NCI-H345 treated with DMSO at 0.1 percent for 48 hours (cell line): Measurements from ENCODE around the gene CHMP2A.
"Not testable (repeated sequence)": the region's sequence is repeated elsewhere in the genome, so short reads cannot be mapped to it uniquely, and the experiment has no call there.

ENCODE experiments used
- DNase-seq: peaks from one replicate; lab custom pipeline; 2025; ENCODE audit not compliant: unreplicated experiment; lab: John Stamatoyannopoulos, UW

The CHMP2A gene

GRCh38 chr19:58542641-58543372 lies 12.1 kb downstream of the CHMP2A start:
- DNase-seq = not testable (repeated sequence)

DNA sequence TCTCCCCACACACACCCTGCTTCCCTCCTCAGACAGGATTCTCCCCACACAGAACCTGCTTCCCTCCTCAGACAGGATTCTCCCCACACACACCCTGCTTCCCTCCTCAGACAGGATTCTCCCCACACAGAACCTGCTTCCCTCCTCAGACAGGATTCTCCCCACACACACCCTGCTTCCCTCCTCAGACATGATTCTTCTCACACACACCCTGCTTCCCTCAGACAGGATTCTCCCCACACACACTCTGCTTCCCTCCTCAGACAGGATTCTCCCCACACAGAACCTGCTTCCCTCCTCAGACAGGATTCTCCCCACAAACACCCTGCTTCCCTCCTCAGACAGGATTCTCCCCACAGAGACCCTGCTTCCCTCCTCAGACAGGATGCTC lies 15.7 kb downstream of the CHMP2A start:
- not testable (repeated sequence) for DNase-seq

DNA sequence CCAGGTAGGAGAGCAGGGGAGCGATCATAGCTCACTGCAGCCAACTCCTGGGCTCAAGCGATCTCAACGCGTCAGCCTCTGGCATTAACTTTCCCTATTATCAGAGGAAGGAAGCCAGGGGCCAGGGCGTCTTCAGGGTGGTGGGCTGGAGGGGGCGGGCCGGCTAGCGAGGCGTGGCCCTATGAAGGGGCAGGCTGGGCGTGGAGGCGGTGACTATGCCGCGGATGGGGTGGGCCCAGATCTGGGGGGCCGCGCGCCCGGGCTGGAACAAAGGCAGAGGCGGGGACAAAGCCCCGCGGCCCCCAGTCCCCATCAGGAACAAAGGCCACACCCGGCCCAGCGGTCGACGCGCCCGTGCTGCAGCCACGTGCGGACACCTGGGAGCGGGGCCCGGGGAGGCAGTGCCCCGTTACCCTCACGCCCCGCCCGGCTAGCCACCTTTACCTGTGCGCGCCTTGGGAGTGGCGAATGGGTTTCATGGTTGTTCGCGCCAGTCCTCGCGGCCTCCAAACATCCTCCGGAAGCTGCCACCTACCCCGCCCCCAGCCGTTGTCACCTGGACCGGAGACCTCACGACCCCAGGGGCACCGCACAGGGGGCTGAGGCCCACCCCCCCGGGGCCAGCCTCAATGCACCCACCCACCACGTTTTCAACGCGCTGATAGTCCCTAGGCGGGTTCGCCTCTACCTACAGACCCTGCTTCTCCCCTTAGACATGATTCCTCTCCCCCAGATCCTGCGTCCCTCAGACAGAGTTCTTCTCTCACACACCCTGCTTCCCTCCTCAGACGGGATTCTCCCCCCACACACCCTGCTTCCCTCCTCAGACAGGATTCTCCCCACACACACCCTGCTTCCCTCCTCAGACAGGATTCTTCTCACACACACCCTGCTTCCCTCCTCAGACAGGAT lies 16.4 kb downstream of the CHMP2A start:
- DNase-seq = peak; percentile 36

DNA sequence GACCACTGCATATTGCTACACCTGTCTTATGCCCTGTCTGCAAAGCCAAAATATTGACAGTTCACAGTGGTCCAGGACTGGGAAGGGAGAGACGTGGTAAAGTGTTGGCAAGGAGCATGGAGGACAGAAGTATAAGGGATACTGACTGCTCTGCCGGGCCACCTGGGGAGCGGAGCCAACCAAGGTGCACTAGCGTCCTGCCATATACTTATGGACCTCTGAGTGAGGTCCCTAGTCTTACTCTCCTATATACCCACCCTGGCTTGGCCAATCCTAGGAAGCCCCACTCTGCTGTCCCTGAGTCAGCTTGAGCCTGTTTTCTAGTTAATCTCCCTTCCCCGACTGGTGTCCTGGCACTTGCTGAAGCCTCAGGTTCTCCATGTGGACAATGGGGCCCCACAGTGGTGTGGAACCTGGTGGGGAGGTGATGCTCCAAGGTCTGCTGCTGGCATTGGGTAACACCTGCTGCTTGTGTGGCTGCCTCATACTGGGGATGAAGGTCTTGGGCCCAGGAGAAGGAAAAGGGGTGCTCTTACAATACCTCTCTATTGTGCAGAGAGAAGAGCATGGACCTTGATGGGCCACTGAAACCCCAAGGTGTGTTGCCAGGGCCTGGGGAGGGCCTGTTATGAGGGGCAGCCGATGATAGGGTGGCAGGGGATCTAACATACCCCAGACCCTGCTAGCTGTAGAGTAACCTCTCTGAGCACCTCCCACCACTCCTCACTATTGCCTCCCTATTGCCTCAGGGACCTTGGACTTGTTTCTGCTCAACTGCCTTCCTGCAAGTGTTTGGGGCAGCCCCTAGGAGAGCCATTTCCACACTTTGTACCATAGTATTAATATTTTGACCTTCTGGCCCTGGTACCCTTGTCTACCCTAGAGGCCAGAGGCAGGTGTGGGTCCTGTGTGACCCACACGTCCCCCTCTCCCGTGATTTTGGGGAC lies 17.8 kb downstream of the CHMP2A start:
- DNase-seq = no peak

DNA sequence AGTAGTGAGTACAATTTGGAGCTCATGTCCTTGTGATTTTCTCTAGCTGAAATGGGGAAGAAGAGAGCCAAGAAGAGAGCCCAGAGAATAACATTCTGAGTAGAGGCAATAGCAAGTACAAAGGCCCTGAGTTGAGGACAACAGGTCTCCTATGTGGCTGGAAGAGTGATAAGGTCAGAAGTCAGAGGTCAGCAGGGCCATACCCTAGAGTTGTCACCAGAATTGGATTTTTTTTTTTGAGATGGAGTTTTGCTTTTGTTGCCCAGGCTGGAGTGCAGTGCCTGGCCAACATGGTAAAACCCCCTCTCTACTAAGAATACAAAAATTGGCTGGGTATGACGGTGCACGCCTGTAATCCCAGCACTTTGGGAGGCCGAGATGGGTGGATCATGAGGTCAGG lies 19.0 kb downstream of the CHMP2A start:
- DNase-seq = no peak

DNA sequence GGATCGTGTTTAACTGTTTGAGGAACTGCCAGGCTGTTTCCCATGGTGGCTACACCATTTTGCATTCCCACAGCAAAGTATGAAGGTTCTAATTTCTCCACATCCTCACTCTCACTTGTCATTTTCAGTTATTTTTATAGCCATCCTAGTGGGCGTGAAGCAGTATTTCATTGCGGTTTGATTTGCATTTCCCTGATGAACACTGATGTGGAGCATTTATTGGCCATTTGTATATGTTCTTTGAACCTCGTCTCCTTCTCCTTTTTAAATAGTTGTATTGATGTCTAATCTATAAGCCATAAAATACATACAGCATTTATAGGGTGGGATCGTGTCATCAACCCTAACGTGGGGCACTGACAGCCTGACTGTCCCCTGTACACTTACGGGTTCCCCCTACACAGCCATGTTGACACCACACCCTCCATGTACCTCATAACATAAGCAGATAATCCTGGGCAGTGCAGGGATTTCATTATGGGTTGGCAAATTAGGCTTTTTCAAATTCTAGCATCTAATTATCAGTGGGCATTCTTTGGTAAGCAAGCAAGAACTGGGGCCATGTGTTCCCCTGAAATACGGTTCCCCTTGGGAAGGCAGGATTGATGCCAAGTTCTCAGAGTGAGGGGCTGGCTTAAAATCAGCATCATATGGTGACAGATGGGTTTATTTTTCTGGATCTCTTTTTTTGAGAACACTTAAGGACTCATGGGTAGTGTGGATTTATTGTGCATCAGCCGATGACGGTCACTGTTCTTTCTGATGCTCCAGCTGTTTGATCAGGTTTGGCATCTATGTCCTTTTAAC lies 23.7 kb downstream of the CHMP2A start:
- DNase-seq = no peak

DNA sequence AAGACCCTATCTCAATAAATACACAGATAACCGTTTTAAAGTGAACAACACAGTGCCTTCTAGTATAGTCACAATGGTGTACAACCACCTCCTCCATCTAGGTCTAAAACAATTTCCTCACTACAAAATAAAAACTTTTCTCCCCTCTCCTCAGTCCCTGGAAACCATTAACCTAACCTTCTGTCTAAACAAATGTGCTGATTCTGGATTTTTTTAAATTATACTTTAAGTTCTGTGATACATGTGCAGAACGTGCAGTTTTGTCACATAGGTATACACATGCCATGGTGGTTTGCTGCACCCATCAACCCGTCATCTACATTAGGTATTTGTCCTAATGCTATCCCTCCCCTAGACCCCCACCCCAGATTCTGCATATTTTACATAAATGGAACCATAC lies 25.5 kb downstream of the CHMP2A start:
- no peak for DNase-seq

GRCh38 chr19:58522709-58523108 lies 32.2 kb downstream of the CHMP2A start:
- no peak for DNase-seq

- DNase-seq = no peak
These were observed 33.3 kb downstream of the CHMP2A start for GRCh38 chr19:58521651-58522050.

- DNase-seq = no peak
These were observed 34.7 kb downstream of the CHMP2A start for GRCh38 chr19:58520257-58520599.

DNA sequence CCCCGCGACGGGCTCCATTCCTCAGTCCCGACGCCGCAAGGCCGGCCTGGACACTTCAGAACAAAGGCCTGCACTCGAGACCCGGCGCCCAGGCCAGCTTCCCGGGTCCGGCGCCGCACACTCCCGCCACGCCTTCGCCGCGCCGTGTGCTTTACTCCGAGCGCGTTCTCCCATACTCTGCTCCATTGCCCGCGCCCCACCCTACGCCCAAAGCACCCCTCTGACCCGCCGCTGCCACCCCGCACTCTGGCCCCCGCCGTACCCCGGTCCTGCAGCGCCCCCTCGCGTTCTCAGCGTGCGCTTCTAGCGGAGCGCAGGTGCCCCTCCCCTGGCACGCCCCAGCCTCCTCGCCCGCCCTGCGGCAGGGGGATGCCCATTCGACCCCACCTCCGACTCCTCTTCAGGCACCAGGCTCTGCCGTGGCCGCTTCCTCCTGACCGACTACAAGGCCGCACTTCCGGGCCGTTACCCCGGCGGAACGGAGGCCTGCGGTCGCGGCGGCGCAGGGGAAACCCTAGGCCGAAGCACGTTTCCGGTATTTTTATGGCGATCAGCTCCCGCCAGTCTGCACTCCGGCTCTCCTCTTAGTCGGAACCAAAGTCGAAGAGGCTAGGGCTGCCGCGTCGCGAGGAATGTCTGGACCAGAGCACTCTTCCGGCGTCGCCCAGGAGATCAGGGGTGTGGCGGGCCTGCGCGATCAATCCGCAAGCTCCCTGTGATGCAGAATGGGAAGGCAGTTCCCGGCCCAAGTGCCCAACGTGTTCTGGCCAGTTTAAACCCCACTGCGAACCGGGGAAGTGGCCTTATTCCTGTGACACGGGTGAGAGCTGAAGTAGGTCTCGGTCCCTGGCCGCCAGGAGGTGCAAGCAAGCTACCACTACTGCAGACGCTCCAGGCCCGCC lies 35.3 kb downstream of the CHMP2A start, which contains the start of gene ZBTB45:
Gene ZBTB45 (minus strand): TSS at position 456 of the 902 bp plus-strand sequence. CDS start 2,137 bp downstream, outside the sequence.
- peak; percentile 84 for DNase-seq

DNA sequence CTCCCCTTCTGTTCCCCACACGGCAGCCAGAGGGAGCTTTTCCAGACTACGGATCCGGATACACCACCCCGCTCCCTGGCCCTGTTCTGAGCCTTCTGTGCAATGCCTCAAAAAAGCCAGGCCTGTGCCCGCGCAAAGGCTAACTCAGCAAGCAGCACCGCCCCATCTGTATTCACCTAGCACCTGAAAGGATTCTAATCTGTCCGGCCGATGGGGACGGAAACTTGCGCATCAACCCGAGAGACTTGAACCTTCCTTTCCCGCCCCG lies 35.9 kb downstream of the CHMP2A start:
- peak; percentile 3 for DNase-seq

DNA sequence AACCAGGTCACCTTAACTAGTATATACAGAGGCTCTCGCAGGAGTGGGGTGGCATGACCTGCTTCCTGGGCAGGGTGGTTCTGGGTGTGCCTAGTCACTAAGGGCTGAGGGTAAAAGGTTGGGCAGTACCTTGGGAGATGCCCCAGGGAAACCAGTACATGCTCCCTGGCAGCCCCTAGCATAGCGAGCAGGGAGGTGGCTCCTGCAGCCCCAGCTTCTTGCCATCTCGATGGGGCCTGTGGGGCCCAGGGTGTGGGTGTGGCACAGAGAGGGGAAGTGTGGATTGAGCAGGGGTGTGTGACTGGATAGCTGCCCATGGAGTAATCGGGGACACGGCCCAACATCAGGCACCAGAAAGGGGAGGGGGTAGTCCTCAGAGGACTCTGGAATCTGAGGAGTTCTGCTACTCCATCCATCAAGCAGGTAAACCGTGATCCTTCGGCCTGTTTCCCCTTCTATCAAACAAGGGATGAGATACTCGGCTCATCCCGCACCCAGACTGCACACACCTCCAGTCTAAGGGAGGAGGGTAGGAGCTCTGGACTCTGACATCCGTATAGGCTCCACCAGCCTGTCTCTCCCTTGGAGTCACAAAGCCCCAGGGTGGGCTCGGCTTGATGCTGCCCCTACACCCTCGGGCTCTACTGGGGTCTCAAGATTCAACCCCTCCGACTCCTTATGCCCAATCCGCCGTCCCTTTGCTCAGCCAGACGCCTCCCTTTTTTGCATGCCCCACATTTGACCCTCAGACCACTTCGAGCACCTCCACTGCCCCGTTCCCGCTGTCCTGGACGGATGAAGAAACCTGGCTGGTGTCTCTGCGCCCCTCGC lies 36.4 kb downstream of the CHMP2A start:
- DNase-seq = no peak

- no peak for DNase-seq
These were observed 37.7 kb downstream of the CHMP2A start for GRCh38 chr19:58516964-58517833.

GRCh38 chr19:58516246-58516836 lies 38.6 kb downstream of the CHMP2A start:
- DNase-seq = no peak

- DNase-seq = no peak
These were observed 39.6 kb downstream of the CHMP2A start for GRCh38 chr19:58515259-58515658.

DNA sequence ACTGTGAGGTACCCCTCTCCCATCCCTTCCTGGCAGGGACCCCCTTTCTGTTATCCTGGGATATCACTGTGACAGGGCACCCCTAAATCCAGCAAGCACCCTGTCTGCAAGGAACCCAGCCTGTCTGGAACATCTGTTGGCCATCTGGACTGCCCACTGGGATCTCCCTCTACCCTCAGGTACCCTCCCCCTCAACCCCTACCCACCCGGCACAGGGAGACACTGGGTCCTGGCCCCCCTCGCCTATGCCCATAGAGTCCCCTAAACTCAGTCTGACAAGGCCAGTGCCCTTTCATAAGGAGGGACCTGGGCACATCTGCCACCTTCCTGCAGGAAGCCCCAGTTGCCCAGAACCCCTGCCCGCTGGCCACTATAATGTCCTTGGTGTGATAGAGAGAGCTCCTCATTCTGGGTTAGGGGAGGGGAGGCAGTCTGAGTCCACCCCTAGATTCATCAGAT lies 40.3 kb downstream of the CHMP2A start:
- no peak for DNase-seq
